GM18519 (cell line): Measurements from ENCODE around the gene SLC39A11.
"Not testable (repeated sequence)": the region's sequence is repeated elsewhere in the genome, so short reads cannot be mapped to it uniquely, and the experiment has no call there.

Experiments used
- ATAC-seq: cut with Tn5 transposase; IDR thresholded peaks from one replicate; pipeline ENCODE4 v1.9.1; 2021; ENCODE audit warnings: mild to moderate bottlenecking, moderate library complexity; ENCODE audit not compliant: unreplicated experiment, low FRiP score

The SLC39A11 gene

GRCh38 chr17:73112246-73112645, 19.8 kb upstream of the SLC39A11 start:
- ATAC-seq = no peak

DNA sequence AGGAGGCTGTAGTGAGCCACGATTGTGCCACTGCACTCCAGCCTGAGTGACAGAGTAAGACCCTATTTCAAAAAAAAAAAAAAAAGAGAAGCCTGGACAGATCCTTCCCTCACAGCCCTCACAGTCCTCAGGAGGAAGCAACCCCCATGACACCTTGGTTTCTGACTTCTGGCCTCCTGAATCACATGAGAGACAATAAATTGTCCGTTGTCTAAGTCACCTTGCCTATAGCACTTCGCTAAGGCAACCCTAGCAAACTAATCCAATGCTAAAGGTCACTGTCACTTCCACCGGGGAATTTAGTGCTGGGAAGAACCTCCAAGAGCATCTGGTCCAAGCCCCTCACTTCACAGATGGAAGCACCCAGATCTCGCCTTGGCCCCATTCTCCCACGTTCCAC, 18.9 kb upstream of the SLC39A11 start:
- ATAC-seq = no peak

GRCh38 chr17:73107191-73107590, 14.7 kb upstream of the SLC39A11 start:
- ATAC-seq = no peak

DNA sequence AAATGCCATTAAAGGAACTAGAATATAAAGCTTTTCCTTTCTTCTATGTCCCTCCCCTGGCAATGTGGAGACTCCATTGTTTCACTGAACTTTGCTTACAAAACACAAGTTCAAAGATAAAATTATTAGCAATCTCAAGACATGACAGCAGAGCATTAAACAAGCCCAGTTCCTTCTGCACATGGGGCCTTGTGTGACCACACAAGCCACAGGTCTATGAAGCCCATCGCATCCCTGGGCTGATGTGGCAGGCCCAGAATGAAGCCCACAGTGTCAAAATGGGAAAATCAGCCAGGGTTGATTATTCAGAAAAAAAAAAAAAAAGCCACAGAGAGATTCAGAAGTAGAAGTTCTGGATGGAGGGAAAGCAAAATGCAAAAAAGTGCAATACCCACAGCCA, 12.9 kb upstream of the SLC39A11 start:
- no peak for ATAC-seq

DNA sequence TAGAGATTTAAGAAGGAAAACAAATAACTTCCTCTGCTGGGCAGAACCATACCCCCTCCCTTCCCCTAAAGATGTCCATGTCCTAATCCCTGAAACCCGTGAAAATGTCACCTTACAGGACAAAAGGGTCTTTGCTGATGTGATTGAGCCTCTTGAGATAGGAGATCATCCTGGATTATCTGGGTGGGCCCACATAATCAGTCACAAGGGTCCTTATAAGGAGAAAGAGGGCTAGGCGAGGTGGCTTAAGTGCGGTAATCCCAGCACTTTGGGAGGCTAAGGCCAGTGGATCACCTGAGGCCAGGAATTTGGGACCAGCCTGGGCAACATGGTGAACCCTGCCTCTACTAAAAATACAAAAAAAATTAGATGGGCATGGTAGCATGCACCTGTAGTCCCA, 12.0 kb upstream of the SLC39A11 start:
- ATAC-seq = no peak

DNA sequence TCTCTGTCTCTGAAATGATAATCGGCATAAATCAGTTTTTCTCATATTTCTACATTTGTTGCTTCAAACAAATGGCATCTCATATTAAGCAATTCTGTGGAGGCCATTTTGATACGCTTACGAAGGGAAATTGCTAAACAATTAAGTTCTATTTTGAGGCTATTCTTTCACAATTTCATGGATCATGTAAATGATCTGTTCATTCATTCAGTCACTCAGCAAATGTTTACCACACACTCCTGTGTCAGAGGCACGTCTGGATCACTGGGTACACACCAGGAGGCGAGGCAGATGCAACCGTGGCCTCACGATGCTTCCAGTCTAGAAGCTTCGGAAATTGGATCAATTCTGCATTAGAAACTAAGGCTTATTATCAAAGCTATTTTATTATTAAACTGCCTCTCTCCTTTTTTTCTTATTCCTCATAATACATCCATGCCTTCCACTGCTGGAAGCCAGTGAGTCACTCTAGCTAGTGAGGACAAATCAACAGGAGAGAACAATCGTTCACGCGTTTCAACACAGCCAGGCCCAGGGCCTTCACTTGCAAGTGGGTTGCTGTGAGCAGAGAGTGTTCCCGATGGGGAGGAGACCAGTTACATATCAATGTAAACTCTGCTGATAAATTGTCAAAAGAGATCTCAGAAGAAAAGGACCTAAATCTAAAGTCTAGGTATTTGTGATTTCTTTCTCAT, 11.3 kb upstream of the SLC39A11 start:
- ATAC-seq = no peak

GRCh38 chr17:73101031-73101430, 8.5 kb upstream of the SLC39A11 start:
- ATAC-seq = no peak

GRCh38 chr17:73100363-73100762, 7.9 kb upstream of the SLC39A11 start:
- ATAC-seq = no peak

- no peak for ATAC-seq
Measured at GRCh38 chr17:73099511-73099910, 7.0 kb upstream of the SLC39A11 start.

GRCh38 chr17:73098919-73099318, 6.4 kb upstream of the SLC39A11 start:
- no peak for ATAC-seq

- not testable (repeated sequence) for ATAC-seq
Measured at GRCh38 chr17:73097973-73098765, 5.7 kb upstream of the SLC39A11 start.

DNA sequence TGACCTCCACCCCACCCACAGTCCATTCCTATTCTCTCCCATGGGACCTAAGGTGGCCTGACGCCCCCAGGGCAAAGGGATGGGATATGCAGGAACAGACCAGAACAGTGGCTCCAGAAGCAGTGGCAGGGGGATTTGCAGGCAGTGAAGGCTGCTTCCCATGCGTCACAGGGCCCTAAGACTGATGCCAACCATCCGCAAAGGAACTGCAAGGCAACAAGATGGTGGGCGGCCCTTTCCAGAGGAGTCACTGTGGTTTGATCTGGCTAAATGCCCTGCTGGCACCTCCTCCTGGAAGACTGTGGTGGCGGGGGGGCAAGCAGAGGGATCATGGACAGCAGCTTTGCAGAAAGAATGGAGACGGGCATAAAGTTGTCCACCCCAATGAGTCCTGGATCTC, 4.4 kb upstream of the SLC39A11 start:
- no peak for ATAC-seq

DNA sequence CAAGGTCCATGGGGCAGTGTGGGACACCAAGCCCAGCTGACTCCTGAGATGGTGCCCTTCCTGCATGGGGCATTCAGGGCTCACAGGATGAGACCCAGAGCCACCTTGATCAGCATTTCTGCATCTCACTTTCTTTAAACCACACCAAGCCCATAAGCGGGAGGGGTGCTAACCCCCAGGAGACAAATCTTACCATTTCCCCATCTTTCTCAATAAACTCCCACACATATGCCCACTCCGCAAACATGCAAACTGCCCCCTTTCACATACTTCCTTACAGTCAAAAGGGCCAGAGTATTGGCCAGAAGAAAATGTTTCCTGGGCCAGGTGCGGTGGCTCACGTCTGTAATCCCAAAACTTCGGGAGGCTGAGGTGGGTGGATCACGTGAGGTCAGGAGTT, 3.7 kb upstream of the SLC39A11 start:
- ATAC-seq = no peak

DNA sequence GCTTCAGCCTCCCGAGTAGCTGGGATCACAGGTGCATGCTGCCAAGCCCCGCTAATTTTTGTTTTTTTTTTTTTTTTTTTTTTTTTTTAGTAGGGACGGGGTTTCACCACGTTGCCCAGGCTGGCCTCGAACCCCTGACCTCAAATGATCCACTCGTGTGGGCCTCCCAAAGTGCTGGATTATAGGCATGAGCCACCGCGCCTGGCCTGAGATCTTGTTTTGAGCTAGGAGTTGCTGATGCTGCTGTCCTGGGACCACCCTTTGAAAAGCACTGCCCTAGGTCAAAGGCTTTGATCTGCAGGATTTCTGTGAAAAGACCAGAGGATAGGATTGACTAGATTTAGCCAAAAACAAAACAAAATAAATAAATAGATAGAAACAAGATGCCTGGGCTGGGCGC, 798 bp upstream of the SLC39A11 start:
- no peak for ATAC-seq

DNA sequence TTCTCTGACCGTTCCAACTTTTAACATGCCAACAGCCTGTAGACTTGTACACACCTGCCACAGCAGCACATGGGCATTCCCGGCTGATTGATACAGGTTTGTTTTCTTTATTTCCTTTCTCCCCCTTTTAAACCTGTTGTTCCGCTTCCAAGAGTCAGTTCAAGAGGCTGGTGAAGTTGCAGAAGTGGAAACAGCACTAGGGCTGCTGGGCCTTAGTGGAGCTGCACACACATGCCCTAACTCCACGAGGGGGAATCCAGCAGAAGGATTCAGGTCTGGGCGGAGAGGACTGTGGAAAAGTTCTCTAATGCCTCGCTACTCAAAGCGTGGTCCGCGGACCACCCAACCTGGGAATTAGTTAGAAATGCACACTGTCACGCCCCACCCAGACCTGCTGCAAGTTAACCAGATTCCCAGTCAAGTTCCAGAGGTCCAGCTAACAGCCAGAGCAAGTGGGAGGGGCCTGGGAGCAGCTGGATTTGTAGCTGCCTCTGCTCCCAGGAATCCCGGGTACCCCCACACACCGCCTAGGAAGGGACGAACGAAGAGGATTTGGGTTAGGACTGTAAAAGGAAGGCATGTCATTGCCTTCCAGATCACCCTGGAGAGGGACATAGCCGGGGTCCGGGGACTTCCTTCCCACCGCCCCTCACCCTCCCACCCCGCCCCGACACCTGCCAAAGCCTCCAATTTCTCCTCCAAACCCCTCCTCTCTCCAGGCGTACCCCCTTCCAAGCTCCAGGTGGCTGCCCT, 542 bp downstream of the SLC39A11 start:
- ATAC-seq = no peak

DNA sequence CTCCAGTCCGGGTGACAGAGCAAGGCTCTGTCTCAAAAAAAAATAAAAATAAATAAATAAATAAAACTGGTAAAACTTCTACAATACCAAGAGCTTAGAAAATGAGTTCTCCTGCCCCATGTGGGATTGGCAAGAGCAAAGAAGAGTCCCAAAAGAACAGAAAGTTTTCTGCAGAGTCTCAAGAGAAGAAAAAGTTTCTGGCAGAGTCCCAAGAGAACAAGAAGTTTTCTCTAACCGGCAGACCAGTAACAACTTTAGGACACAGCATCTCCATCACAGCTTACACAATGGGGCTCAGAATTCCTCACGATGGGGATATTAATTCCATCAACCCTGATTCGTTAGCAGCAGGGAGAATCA, 1.1 kb downstream of the SLC39A11 start:
- no peak for ATAC-seq

GRCh38 chr17:73090396-73091202, 1.9 kb downstream of the SLC39A11 start:
- no peak for ATAC-seq

GRCh38 chr17:73089322-73090317, 2.9 kb downstream of the SLC39A11 start:
- no peak for ATAC-seq

- ATAC-seq = no peak
Measured at GRCh38 chr17:73088561-73088960, 3.9 kb downstream of the SLC39A11 start.
